KG1 (cell line): Measurements from ENCODE around the gene HP1BP3.
"Not testable (repeated sequence)": the region's sequence is repeated elsewhere in the genome, so short reads cannot be mapped to it uniquely, and the experiment has no call there.

ENCODE experiments used
- DNase-seq: peaks from one replicate; lab custom pipeline; 2025; lab: John Stamatoyannopoulos, UW

HP1BP3 gene

DNA sequence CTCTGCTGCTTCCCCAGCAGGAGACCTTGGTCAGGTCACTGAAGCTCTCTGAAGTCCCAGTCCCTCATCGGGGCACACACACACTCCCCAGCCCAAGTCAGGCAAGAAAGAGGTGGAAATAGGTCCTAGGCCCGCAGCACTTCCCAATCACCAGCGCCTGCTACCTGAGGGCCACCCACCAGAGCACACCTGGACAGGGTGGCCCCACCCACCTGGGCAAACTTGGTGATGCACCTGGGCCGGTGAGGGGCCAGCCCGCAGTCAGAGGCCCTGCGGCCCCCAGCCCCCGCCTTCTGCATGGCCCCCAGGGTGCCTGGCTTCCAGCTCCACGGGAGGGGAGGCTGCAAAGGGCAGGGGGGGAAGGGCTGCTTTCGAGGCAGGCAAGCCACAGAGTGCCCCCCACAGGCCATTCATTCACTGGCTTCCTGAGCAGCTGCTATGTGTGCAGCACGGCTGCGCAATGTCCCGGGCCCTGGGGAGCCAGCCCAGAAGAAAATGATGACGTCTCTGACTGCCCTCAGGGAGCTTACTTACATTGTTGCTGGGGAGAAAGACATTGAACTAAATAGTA lies 59.3 kb downstream of the HP1BP3 start:
- DNase-seq = no peak

DNA sequence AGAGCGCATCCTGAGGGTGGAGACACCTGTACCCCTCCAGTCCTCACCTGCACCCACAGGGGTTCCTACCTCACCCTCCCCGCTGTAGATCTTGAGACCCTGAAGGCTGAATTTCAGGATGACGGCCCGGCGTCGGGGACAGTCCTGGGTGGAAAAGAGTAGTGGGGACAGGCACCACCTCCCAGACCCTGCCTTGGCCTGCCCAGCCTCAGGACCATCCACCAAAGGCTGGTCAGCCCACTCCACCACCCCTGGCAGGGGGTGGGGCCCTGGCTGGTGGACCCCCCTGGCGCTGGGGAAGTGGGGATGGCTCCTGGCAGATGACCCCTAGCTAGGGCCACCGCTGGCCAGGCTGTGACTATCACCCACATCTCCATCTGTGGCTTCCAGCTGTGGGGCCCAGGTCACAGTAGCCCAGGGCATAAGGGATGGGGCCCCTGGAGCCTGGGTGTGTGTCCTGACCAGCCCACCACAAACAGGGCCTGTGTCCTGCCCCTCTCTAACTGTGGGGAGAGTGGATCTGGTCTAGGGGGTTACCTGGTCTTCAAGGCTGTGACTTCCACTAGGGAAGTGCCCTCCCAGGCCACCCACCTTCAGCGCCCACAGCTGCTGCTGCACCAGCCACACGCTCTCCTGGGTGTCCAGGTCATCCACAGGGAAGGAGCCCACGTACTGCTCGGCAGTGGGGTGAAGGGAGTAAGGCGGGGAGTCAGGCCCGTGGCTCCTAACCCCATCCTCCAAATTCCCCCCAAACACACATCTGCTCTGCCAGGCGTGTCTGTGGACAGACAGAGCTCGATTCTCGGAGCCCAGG lies 60.0 kb downstream of the HP1BP3 start:
- DNase-seq = no peak

DNA sequence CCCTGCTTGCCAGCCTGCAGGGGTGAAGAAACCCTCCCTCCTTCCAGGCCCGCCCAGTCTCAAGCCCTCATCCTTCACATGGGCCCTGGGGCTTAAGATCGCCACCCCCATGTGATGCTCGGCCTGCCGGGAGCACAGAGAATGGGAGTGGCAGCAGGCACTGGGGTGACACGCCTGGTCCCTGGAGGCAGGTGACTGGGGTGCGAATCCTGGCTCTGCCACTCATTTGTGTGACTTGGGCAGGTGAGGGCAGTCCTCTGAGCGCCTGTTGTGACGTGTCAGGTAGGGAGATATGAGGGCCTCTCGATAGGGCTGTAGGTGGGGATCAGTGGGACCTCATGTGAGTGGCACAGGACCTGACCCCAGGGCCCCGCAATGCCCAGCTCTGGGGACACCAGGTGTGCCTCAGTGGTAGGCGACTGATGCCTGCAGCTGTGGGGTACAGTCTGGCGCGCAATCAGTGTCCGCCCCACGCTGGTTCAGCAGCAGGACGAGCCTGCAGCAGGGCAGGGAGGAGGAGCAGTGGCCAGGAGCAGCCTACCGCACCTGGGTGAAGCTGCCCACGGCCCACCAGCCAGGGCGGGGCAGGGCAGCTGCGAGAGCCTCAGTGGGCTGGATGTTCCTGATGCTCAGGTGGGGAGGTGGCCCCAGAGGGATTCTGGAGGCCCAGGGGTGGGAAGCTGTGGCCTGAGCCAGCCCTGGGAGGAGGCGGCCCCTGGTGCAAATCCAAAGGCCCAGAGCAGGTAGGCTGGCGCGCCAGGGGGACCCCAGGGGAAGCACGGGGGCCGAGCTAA lies 60.8 kb downstream of the HP1BP3 start:
- DNase-seq = no peak

DNA sequence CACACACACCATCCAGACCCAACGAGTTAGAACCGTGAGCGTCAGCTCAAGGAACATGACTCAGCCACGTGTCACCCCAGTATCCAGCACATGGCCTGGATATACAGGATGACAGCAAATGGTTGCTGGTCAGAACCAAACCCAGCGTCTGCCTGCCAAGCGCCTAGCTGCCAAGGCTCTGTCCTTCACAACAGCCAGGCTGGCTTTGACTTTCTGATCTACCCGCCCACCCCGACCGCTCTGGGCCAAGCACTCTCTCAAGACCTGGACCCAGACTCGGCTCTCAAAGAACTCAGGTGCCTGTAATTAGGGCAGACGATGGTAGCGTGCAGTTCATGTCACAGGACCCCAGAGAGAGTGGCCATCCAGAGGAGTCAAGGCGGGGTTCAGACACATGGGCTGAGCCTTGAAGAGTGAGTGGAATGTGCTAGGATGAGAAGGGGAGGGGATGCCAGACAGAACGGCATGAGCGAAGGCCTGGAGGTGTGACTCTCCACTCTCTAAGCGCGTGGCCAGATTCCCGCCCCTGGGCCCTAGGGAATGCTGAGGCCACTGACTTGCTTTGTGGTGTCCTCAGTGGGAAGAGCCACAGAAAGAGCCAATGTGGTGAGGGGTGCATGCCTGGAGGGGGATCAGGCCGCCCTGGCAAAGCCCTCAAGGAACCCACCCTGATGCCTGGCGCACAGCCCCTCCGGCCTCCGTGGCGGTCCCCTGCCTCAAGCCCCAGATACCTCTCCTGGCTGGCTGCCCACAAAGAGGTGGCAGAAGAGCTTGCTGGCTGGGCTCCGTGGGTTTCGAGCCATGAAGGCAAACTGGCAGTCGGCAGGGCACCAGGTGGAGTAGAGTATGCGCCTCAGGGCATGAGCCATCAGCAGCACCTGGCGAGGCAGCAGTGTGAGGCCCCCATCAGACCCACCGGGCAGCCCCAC lies 61.7 kb downstream of the HP1BP3 start:
- DNase-seq = no peak

DNA sequence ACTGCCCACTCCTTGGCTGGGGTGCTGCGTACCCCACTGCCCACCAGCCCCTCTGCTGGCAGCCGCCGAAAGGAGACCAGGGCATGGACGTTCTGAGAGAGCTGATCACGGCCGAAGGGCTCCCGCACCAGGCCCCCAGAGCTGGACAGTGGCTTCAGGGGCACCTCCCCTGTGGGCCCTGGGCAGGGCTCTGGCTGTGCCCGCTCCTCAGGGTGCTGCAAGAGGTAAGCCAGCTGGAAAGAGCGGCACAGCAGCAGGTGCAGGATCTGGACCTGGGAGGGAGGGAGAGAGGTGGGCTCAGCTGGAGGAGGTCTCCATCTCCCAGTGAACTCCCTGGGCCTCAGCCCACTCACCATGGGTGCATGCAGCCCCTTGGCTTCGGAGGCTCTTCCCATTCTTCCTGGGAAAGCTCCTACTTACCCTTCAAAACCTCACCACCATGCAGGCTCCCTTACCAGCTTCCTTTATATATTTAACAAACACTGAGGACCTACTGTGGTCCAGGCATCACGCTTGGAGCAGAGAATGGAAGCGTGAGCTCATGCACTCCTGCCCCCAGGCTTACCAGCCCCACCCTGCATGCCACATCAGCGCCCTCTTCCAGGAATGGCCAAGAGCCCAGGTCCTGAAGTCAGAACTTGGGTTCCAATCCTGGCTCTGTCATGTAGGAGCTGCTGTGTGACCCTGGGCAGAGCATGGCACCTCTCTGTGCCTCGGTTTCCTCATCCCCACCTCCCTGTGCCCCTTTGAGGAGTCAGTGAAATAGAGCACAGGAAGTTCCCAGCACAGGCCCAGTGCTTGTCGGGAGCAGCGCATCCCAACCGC lies 62.5 kb downstream of the HP1BP3 start:
- no peak for DNase-seq

DNA sequence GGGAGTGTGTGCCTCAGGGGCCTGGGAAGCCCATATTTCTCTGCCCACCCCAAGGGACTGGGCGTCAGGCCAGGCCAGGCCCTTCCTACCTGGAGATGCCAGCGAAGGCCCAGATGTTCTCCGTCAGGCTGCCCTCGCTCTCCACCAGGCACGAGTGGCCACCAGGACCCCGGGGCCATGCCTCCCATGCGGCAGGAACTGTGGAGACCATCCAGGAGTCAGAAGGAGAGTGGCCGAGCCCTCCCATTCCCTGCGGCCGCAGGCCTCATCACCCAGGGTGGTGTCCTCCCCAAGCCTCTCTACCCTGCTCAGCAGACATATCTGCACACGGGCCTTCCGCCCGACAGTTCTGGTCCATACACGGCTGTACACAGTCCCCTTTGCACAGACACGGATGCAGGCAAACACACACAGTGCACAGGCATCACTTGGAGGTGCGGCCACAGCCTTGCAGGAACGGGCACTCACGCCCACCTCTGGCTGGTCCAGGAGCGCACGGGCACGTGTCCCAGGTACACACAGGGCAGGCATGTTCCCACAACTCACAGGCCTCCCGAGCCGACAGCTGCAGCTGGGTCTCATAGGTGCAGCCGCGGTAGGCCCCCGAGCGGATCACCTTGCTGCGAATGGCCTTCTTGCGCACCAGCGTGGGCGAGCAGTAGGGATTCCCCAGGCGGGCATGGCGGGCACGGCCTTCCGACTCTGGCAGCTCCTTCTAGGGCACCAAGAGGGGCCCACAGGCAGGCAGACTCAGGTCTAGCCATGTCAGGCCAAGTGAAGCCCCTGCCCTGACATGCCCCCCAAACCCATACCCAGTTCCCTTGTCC lies 63.4 kb downstream of the HP1BP3 start:
- DNase-seq = no peak

DNA sequence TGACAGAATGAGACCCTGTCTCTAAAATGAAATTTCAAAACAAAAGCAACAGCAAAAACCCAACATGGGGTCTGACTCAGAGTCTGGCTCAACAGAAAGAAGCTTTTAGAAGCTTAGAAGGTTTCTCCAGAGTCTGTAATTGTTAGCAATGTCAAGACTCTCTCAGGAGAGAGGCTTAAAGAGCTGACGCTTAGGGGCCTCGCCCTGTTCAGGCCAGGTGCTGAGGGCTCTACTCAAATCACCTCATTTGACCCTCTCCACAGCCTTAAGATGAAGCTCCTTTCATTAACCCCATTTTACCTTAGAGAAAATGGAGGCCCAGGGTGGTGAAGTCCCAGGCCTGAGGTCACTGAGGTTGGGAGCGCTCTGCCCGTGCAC lies 64.0 kb downstream of the HP1BP3 start:
- DNase-seq = no peak

DNA sequence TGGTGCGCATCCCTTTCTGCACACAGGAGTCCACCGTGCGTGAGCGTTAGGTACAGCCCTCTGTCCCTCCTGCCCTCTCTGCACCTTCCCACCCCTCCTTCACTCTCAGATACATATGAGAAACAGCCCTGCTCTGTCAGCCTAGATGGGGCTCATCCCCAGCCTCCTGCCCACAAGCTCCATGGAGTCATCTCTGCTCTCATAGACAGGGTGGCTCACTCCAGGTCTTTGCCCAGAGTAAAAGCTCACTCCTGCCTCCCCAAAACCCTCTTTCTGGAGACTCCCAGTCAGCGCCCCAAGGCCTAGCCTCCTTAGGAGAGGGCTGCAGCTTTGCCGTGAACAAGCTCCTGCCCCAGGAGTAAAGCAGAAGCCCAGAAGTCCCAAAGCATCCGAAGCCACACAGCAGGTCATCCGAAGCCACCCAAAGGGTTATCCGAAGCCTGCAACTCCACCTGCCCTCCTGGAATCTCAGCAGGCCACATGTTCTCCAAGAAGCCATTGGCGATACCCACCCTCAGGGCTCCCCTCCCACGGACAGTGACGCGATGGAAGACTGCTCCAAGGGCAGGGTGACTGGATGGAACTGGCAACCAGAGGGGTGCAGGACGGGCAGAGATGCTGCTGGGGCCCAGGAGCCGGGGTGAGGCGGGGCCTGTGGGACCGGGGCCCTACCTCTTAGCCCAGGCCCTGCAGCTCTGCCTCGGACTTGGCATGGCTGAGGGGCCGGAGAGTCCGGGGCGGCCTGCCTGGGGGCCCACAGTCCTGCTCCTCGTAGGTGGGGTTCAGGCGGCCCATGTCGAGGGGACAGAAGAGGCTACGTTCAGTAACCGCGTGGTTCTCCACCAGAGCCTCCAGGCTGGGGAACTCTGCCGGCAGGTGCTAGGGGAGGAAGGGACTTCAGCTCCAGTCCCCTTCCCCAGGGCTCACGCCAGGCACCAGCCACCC lies 65.7 kb downstream of the HP1BP3 start:
- no peak for DNase-seq

DNA sequence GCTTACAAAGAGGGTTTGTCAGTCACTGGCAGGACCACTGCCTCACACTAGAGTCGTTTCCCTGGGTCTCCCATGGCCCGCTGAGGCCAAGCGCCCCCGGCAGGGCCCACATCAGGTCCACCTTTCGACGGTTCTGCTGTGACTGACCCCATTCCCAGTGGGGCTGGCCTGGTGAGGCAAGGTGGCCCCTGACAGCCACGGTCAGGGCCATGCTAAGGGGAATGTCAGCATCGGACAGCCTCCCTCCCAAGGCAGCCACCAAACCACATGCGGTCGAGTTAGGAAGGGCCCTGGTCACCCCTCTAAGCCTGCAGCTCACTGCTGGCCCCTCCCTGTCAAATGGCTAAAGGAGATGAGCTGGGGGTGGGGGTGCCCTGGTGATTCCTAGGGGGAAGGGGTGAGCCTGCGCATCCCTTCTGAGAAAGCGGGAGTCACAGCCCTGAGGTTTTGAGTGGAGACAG lies 66.4 kb downstream of the HP1BP3 start:
- DNase-seq = no peak

DNA sequence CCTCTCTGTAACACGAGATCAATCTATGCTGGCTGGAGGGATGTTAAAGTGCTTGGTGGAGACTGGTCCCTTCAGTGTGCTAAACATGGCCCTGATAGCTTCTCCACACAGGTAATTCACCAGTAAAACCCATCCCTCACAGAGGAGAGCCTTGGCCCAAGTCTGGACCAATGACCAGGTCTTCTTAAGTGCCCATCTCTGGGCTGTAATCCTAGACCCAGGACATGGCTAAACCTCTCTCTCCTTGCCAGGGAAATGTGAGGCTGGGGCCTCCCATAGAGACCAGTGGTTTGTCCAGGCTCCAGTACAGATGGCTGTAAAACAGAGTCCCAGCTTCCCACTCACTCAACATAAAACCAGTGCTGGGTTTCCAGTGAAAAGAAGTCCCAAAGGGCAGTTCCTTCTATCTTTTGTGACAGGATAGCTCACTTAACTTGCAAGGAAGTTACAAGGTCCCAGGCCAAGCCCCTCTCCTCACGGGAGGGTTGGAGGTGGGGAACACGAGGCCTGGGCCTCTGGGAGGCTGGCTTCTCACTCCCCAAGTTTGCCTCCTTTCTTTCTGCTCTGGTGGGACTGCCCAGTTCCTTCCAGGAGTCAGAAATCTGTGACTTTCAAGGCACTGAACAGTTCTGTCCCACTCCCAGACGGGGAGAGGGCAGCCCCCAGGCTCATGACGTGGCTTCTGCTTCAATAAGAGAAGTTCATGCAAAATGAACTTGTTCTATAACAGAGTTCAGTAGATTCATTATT lies 67.1 kb downstream of the HP1BP3 start:
- no peak for DNase-seq

DNA sequence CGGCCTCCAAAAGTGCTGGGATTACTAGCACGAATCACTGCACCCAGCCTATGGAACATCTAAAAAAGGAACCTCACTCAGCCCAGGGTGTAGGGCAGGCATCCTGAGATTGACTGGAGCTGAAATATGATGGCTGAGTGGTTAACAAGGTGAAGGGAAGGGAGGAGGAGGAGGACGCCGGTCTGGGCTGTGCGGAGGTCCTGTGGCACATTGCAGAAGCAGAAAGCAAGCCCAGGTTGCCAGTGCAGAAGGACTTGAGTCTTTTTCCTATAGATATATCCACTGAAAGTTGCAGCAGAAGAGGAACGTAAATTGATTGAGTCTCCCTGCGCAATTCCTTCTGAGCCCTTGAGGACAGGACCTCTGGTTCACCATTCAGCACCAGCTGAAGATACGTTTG lies 67.8 kb downstream of the HP1BP3 start:
- no peak for DNase-seq

DNA sequence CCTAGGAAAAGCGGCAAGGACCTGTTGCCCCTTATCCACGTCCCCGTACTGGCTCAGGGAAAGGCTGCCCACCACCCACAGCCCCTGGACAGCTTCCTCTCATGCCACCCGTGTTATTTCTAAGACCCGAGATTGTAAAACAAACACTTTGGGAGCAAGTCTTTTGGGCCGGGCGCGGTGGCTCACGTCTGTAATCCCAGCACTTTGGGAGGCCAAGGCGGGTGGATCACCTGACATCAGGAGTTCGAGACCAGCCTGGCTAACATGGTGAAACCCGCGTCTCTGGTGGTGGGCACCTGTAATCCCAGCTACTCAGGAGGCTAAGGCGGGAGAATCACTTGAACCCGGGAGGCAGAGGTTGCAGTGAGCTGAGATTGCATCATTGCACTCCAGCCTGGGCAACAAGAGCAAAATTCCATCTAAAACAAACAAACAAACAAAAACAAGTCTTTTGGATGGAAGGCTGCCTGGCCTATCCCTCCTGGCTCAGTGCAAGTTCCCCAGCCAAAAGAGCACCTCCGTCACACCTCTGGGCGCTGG lies 68.7 kb downstream of the HP1BP3 start:
- not testable (repeated sequence) for DNase-seq

DNA sequence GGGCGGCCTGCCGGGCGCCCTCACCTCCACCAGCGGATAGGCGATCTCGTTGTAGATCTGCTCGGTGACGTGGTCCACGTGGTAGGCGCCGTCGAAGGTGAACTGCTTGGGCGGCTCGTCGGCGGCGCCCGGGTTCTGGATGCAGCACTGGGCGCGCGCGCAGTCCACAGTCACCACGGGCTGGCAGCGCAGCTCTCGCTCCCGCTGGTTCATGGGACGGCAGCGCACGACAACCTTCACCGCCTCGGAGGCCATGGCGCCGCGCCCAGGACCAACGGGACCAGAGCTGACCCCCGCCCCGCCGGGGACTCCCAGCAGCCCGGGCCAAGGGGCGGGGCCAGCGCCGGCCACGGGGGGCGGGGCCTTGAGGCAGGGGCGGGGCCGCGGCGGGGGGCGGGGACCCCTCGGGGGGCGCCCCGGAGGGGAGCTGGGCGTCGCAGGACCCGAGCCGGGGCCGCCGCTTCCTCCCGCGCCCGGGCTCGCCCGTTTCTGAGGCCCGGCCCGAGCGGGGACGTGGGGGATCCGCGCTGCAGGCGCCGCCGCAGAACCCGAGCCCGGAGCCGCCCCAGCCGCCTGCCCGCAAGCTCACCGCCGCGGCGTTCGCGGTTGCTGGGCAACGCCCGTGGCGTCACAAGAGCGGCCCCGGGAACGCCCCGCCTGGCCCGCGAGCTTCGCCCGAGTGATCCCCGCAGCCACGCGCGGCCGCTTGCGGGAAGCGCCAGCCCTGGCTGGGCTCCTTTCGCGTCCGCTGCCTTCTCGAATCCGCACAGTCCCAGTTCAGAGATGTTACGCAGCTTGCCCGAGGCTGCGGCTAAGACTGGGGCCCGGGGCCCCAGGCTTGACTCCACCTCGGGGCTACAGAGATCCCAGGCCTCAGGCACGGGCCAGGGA lies 69.4 kb downstream of the HP1BP3 start, which contains the start of gene KIF17:
TSS of gene KIF17 (minus strand) at position 556 of the 891 bp plus-strand sequence. CDS start at position 255, 301 bp downstream.
- no peak for DNase-seq

DNA sequence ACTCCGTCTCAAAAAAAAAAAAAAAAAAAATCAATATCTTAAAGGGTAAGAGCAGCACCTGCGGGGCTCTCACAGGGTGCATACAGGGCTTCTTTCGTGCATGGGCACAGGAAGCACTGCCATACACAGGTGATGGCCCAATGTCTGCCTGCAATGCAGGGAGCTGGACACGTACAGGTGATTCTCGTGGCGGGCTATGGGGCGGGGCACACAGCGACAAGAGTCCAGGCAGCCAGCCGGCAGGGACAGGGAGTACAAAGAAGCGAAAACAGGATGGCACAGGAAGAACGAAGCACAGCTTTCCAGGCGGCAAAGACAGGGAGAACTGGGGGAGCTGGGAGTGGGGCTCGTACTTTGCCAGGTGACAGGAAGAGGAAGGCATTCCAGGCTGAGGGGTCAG lies 70.9 kb downstream of the HP1BP3 start:
- DNase-seq = no peak

DNA sequence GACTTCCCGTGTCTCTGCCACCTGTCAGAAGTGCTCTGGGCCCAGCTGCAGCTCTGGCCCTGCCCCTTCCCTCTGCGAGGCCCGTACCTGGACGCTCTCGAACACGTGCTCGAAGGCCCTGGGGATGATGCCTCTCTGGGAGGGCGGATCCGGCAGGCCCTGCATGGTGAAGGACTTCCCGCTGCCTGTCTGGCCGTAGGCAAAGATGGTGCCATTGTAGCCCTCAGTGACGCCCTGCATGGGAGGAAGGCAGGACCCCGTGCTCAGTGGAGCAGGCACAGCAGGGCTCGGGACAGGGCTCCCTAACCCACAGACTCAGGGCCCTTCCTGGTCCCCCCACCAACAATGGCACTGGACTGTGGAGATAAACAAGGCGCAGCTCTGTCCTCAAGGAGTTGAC lies 71.7 kb downstream of the HP1BP3 start:
- DNase-seq = no peak

DNA sequence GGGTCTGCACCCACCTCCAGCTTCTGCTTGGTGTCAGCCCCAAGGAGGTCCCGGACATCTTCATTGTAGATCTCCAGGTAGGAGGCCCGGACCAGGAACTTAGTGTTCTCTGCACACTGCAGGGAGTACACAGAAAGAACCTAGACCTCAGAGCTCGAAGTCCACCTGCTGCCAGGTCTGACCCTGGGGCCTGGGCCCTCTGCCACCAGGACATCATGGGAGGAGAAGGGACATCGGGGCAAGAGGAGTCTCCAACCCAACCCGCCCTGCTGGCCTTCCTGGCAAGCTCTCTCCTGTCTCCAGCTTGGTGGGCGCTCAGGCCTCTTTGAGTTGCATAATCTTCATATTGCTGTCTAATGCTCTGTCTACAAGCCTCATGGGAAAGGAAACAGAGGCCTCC lies 73.7 kb downstream of the HP1BP3 start:
- no peak for DNase-seq

DNA sequence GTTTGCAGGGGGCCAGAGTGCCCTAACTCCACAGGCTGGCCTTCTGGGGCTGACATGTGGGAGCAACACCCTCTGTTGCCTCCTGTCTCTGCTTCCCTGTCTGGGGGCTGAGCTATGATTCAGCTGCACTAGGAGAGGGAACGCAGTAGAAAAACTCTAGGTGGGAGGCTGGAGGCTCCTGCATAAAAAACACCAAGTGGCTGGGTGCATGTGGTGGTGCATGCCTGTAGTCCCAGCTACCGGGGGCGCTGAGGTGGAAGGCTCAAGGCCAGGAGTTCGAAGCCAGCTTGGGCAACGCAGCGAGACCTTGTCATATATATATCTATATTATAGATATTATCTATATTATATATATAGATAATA lies 74.9 kb downstream of the HP1BP3 start:
- no peak for DNase-seq
